GM18951 (cell line): ENCODE data around the gene GPATCH8.

ENCODE experiments used
- POLR2A ChIP-seq: IDR thresholded peaks from 4 replicates; pipeline ENCODE4 v1.6.1; 2011; ENCODE audit warnings: mild to moderate bottlenecking; ENCODE audit not compliant: insufficient read length, insufficient read depth; ENCODE audit errors: extremely low read depth
- in situ Hi-C: fragments of 300-500 bp; cut with MboI; formaldehyde crosslinking; loops from one replicate; pipeline ENCODE4 v1.12.0; 2022; ENCODE audit warnings: low sequenced_read_pairs, mixed read lengths, inconsistent platforms; ENCODE audit not compliant: unreplicated experiment

The GPATCH8 gene

DNA sequence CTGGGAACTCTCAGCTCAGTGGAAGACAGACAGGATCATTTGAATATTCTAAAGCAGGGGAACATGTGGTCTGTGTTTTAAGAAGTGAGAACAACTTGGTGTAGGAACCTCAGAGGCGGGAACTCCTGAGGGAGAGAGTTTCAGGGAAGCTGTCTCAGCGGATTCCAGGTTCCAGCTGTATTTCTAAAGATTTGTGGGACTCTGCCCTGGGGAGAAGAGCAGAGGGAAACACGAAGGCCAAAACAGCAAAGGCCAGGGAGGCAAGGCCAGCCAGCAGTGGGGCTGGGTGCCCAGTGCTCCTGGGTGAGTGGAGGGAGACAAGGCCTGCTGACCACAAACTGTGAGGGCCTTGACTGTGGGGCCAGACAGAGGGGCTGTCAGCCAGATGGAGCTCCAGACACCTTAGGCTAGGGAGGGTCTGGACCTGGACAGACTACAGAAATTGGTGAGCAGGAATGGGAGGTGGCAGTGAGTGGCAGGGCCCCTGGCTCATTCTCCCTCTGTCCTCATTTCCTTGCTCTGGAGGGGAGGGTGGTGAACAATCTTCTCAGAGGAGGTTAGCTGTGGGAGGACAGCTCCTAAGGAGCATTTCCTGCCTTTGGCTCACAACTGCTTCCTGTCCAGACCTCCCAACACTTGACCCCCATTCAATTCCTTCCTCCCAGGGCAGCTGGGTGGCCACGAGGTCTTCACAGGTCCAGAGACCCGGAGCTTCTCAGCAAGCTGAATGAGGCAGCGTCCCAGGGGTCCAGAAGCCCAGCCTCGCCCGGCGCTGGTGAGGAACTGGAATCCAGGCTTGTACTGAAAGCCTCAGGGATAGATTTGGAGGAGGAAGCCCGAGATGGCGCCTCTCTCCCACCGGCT is 33.1 kb upstream of the GPATCH8 start:
- TF ChIP-seq POLR2A = no peak
- in situ Hi-C loops = no loop called here

DNA sequence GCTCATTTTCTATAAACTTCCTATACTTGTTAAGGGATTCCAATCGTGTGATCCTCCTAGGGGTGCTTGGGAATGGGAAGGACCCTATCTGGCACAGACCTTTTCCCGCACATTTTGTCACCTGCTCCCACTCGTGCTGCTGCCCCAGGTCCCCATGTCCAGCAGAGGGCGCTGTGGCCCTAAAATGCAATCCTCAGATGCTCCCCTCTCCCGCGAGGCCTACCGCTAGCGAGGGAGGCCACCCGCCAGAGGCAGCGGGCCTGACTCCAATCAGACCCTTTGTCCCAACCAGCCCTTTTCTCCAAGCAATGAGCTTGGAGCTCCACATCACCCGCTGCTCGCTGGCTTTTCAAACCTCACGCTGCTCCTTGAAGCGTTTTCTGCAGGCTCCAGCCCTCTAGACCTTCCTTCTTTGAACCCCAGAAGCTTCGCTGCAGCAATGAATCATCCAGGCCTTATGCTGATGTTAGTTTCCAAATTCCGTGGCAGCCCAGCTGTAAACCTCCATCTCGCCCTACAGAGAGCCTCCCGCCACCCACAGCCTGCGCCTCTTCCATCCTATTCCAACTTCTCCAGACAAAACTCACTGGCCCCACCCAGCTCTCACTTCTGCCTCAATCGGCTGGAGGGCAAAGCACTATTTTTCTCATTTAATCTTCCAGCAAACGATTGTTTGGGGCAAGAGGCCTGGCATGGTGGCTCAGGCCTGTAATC is 30.5 kb upstream of the GPATCH8 start:
- in situ Hi-C loops = no loop called here
- TF ChIP-seq POLR2A = no peak

DNA sequence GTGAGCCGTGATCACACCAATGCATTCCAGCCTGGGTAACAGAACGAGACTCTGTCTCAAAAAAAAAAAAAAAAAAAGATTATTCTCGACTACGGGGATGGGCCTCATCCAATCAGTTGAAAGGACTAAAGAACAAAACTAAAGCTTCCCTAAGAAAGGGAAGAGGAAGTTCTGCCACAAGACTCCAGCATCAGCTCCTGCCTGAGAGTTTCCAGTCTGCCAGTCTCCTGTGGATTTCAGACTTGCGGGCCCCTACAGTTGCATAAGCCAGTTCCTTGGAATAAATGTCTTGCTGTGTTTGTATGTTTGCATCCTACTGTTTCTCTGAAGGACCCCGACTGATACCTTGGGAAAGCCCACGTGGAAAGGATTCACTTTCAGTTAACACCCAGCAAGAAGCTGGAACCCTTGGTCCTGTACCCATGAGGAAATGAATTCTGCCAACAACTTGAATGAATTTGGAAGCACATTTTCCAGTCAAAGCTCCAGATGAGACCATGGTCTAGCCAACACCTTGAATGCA is 27.8 kb upstream of the GPATCH8 start:
- TF ChIP-seq POLR2A = no peak
- in situ Hi-C loops = no loop called here

DNA sequence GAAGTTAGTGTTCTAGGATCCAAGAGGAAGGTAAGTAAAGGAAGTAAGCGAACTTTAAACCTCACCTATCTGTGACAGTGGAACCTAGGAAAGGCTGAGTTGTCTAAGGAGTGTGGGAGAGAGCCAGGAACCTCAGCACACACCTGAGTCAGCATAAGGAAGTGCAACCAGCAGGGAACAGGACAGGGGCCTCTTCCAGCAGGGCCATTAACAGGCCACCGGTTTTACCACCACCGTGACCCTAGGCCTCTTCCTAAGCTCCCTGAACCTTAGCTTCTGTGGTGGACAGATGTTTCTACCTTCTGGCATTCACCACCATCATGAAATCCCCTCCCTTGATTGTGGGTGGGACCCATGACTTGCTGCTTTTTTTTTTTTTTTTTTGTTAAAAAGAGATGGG is 26.7 kb upstream of the GPATCH8 start:
- no peak for TF ChIP-seq POLR2A
- in situ Hi-C loops = no loop called here

DNA sequence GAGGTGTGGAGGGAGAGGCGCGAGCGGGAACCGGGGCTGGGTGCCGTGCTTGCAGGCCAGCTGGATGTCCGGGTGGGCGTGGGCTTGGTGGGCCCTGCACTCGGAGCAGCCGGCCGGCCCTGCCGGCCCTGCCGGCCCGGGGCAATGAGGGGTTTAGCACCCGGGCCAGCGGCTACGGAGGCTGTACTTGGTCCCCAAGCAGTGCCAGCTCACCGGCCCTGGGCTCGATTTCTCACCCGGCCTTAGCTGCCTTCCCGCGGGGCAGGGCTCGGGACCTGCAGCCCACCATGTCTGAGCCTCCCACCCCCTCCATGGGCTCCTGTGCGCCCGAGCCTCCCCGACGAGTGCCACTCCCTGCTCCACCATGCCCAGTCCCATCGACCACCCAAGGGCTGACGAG is 24.7 kb upstream of the GPATCH8 start:
- in situ Hi-C loops = no loop called here
- no peak for TF ChIP-seq POLR2A

DNA sequence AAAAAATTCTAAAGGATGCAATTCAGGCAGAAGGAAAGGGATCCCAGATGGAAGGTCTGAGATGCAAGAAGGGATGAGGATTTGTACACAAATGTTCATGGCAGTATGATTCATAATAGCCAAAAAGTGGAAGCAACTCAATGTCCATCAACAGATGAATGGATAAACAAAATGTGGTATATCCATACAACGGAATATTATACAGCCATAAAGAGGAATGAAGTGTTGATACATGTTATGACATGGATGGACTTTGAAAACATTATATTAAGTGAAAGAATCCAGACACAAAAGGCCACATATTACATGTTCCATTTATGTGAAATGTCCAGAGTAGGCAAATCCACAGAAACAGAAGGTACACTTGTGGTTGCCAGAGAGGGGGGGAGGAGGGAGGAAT is 23.9 kb upstream of the GPATCH8 start:
- no peak for TF ChIP-seq POLR2A
- in situ Hi-C loops = no loop called here

DNA sequence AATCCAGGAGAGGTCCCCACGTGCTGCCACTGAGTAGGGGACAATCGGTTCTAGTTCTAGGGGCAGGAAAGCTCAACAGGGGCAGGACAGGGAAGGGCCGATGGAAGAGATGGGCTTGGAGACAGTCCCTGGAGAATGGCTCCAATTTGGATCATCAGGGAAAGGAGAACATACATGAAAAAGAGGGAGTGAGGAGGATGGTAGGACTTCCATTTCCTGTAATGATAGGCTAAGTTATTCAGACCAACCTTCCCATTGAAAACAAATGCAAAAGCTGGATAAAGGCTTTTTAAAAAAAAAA is 20.4 kb upstream of the GPATCH8 start:
- in situ Hi-C loops = loop anchor here (25.0 kb wide), 1 partner anchor 311 kb away; the partner anchor contains the start of gene UBTF
- no peak for TF ChIP-seq POLR2A

DNA sequence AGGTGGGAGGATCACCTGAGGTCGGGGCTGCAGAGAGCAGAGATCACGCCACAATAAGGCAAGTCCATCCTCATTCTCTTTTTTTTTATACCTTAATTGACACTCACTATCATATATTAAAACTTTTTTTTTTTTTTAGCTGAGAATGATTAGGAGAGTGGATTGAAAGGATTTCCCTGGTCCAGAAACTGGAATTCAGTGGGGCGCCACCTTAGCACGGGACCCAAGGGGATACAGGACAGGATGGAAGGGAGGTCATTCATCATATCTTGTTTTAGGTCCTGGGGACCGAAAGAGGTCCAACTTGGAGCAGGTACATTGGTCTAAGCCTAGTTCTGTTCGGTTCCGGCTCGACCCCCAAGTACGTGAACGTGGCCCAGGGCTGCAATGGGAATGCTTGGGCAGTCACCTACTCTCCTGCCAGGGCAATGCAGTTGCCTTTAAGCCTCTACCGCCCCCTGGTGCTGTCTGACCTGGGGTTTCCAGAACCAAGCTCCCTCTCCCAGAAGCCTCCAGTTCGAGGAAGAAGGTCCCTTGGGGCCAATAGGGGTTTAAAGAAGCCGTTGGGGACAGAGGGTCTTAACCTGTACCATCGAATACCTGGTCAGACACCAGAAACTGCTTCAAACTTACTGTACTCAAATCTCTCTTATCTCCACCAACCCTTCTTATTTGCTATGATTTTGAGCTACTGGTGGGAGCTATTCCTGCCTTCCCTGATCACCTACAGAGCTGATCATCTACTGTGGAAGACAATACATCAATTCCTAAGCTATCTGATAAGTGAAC is 19.9 kb upstream of the GPATCH8 start:
- in situ Hi-C loops = loop anchor here (25.0 kb wide), 1 partner anchor 311 kb away; the partner anchor contains the start of gene UBTF
- TF ChIP-seq POLR2A = no peak

DNA sequence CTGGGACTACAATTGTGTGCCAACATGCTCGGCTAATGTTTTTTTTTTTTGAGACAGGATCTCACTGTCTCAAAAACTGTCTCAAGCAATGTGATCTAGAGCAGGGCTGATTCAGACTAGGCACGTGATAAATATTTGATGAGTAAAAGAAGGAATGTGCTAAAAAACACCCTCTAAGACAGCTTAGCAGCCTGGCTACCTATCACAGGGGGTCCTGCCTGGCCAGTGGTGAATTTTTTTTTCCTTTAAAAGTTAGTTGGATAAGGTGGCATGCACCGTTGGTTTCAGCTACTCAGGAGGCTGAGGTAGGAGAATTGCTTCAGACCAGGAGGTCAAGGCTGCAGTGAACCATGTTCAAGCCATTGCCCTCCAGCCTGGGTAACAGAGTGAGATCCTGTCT is 14.8 kb upstream of the GPATCH8 start:
- in situ Hi-C loops = loop anchor here (25.0 kb wide), 1 partner anchor 306 kb away; the partner anchor contains the start of gene UBTF
- TF ChIP-seq POLR2A = no peak

DNA sequence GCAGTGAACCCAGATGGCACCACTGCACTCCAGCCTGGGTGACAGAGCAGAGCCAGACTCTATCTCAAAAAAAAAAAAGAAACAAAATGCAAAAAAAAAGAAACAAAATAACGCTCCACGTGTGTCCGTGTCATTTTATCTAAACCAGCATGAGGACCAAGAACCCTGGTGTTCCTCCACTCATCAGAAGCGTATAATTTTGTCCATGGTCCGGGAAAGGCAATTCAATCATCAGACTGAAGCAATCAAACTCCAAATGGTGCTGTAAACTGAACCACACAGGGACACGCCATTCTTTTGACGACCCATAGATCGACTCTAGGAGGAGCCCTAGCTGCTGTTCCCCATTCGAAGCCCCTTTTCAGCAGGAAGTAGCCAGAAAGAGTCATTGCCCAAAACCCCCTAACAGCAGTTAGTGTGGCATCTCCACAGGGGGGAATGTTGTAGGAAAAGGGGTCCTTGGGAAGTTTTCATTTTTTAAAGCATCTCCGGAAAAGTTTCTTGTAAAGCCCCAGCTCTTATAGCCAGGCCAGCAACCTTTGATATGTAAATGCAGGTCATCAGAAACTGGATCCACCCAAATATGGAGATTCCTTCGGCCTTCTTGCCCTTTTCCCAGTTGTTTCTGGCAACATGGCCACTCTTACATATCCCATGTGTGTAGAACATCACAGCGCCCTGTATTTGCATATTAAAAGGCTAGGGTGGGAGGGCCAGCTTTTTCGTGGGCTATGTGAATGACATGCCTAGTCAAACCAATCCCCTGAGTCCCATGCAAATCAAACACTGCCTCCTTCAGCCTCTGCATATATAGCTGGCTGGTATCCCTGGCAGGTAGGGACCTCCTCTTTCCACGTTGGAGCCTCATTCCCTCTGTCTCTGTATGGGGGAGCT is 8.3 kb upstream of the GPATCH8 start:
- in situ Hi-C loops = loop anchor here (25.0 kb wide), 1 partner anchor 299 kb away; the partner anchor contains the start of gene UBTF

DNA sequence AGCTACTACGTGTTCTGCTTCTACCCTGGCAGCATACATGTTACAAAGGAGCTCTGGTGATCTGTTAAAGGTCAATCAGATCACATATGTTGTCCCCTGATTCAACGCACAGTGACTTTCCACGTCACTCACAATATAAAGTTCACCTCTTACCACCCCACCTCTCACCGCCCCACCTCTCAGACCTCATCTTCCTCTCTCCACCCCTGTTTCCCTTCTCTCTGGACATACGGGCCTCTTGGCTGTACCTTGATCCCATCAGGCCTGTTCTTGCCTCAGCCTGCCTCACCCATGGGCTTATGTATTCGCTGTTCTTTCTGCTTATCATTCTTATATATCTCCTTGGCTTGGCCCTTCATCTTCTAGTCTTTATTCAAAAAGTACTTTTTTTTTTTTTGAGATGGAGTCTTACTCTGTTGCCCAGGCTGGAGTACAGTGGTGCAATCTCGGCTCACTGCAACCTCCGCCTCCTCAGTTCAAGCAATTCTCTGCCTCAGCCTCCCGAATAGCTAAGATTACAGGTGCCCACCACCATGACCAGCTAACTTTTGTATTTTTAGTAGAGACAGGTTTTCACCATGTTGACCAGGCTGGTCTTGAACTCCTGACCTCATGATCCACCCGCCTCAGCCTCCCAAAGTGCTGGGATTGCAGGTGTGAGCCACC is 3.9 kb upstream of the GPATCH8 start:
- in situ Hi-C loops = loop anchor here (25.0 kb wide), 1 partner anchor 295 kb away; the partner anchor contains the start of gene UBTF
